Occipital lobe (tissue), 2 donors: ENCODE measurements around the gene UBE2O. TPM values are rescaled to one million over a fixed set of nuclear protein-coding genes. Genes with fewer than 3 reads are reported as not detected.

ENCODE experiments used
- DNase-seq: peaks from one replicate; lab custom pipeline; 2025; lab: John Stamatoyannopoulos, UW
- total RNA-seq: library from RNA; depleted of rRNA; stranded (reverse); fragments of >200 nt; gene quantifications from one replicate; pipeline ENCODE4 v1.2.3, GENCODE V29; 2014

UBE2O gene
- total RNA-seq: 30.3 TPM

GRCh38 chr17:76452660-76453430, at the start of gene UBE2O:
UBE2O (minus strand) TSS chr17:76453152; CDS start chr17:76453141, 11 bp downstream.
- DNase-seq: peak; percentile 77

DNA sequence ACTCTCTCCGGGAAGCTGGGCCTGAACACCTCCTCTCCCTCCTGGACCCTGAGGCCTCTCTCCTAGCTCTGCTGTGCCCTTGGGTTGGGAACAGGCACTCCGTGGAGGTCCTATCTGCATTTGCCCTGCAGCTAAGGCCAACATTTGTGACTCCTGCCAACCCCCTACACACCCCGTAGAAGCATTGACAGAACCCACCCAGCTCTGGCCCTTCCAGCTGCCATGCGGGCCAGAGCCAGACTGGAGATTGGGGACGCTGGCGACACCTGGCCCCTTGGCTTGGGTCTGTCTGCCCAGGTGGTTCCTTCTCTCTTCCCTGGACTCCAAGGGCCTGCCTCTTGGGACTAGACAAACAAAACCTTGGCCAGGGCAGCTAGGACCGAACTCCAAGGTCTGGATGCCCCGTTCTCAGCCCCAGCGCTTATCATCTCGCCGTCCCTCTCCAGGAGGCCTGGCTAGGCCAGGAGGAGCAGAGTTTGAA, 48.9 kb upstream of the UBE2O start:
- DNase-seq: no peak

DNA sequence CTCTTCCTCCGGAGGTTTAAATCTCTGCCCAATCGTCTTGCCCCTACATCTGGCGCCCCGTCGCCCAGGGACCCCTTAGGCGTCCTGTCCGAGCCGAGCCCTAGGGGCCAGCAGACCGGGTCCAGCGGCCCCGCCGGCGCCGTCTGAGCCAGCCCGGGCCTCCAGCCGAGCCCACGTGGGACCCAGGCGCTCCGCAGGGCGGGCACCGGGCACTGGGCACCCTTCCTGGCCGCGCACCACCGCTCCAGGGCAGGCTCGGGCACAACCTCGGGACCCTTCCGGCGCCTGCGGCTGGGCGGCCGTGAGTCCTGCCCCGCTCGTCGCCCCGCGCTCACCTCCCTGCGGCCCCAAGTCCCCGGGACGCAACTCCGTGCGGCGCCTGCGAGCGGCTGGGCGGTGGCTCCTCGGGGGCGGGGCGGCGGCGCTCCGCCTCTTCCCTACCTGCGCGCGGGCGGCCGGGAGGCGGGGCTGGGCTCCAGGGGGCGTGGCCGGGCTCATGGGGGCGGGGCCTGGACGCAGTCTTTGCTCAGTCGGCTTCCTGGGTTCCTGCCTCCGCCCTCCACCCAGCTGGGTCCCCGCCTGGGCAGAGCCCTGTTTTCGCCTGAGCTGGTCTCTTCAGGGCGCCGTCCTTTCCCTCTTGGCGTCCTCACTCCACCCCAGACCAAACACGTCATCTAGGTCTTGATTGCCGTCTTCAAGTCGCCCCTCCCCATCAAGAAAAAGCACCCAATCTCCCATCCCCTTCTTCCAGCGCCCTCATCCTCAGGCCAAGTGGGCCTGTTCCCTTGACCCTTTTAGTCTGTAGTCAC, 48.3 kb upstream of the UBE2O start, which contains the start of gene RHBDF2:
Gene RHBDF2, minus strand, starts transcription at position 406 of the 809 bp plus-strand sequence. CDS start 19,899 bp downstream, outside the sequence.
- peak; percentile 55 for DNase-seq

DNA sequence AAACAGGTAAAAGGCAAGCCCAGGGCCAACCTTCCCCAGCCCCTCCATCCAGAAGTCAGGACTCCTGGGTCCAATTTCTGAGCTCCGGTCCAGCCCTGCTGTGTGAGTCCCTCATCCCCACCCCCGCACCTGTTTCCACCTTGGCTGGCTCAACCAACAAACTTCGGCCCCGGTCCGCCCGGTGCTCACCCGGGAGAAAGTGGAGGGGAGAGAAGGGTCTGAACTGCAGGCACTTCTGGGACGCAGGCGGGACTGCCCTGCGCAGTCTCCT, 47.7 kb upstream of the UBE2O start:
- no peak for DNase-seq

GRCh38 chr17:76500074-76500746, 47.3 kb upstream of the UBE2O start:
- no peak for DNase-seq

DNA sequence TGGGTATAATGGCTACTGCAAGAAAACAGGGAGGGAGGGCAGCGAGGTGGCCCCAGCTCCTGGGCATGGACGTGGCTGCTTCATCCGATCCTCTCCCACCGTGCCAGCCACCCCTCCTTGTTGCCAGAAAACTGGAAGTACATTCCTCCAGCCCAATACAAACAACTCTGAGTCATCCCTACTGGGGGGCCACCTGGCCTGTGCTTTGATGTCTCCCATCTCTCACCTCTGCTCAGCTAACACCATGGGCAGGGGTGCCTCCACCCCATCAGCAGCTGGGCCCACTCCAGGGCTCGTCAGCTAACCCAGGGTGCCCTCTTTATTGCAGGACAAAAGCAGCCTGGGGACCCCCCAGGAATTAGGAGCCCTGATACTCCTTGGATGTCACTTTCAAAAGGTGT, 46.3 kb upstream of the UBE2O start:
- DNase-seq: no peak

DNA sequence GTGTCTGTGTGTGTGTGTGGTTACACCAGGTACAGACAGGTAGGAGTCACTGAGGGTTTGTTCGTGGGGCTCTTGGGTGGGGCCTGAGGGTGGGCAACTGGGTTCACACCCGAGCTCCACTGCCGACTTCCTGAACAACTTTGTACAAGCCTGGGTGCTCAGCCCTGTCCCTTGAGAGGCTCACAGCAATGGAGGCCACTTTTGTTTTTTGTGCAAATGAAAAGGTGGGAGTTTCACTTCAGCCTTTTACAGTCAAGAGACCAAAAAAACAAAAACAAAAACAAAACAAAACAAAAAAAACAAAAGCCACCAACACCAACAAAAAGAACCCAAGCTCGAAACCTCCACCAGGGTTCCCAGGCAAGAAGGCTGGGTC, 45.9 kb upstream of the UBE2O start:
- no peak for DNase-seq

GRCh38 chr17:76497979-76498875, 45.3 kb upstream of the UBE2O start:
- DNase-seq: no peak

- DNase-seq: no peak
These were observed 44.7 kb upstream of the UBE2O start for GRCh38 chr17:76497699-76497978.

DNA sequence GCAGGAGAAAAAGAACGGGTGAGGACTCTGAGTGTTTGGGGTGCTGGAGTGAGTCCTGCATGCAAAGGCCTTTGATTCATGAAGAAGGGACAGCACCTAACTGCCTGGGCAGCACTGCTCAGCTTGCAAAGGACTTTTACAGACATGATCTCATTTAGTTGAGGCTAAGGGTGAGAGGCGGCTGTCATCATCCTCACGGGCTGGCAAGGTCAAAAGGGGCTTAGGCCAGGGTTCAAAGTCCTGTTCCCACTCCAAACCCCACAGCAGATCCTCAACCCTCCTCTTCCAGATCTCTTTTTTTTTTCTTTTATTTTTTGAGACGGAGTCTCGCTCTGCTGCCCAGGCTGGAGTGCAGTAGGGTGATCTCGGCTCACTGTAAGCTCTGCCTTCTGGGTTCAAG, 43.5 kb upstream of the UBE2O start:
- DNase-seq: no peak

- DNase-seq: no peak
These were observed 42.9 kb upstream of the UBE2O start for GRCh38 chr17:76495663-76496400.

DNA sequence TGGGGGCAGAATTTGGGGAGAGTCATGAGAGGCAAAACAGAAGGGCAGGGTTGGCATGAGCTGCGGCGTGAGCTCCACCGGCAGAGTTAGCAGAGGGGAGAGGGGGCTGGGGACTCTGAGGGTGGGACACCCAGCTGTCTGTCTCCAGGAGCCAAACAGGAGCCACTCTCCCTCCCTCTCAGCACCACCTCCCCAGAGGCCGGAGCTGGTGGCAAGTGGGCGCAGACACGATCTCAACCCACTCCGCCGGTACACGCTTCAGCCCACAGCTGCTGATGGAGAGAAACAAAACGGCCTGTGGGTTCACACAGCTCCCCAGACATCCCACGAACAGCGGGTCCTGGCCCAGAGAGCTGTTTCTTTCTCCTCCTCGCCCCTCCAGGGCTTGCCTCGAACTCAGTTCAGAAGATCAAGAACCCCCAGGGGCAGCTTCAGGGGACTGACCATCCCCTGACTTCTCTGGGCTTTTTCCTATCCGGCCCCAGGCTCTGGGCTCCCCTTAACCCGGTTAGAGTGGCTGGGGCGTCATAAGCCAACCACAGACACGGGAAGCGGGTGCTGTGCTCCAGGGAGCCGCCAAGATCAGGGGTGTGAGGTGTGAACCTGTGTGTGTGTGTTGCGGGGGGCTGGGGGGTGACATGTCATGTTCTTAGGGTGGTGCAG, 40.7 kb upstream of the UBE2O start:
- no peak for DNase-seq

GRCh38 chr17:76492989-76493501, 40.1 kb upstream of the UBE2O start:
- no peak for DNase-seq

- DNase-seq: no peak
These were observed 39.4 kb upstream of the UBE2O start for GRCh38 chr17:76492123-76492988.

- DNase-seq: no peak
These were observed 38.5 kb upstream of the UBE2O start for GRCh38 chr17:76491271-76492122.

GRCh38 chr17:76490112-76490710, 37.3 kb upstream of the UBE2O start:
- DNase-seq: no peak

DNA sequence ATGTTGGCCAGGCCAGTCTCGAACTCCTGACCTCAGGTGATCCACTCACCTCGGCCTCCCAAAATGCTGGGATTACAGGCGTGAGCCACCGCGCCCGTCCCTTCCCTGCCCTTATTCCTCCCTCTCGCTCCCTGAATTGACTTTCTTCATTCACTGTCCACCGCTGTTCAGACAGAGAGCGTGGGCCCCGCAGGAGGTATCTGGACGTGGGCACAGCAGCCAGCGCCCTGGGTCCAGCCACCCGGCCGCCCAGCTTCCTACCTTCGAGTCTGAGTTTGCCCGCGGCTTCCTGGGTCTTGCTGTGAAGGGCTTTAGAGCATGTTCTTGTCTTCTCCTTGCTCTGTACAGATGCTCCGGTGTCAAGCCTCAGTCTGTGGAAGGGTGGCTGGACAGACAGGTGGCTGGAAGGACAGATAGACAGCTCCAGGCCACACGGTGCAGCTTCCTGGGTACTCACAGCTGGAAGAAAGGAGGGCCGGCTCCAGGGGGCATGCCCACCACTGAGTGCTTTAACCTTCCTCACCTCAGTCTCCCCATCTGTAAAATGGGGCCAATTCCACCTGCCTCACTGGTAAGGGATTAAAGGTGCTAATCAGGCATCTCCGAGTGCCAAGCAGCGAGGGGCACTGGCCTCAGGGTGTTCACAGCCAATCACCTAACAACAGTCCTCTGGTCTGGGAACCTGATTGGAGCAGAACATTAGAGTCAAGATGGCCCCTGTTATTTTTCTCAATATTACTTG, 34.7 kb upstream of the UBE2O start:
- DNase-seq: no peak
